ENCODE data around the gene ZC3H7B. TPM values are rescaled to one million over a fixed set of nuclear protein-coding genes. Genes with fewer than 3 reads are reported as not detected.
"Not testable (repeated sequence)": the region's sequence is repeated elsewhere in the genome, so short reads cannot be mapped to it uniquely, and the experiment has no call there.

Gene ZC3H7B
- total and polyA plus RNA-seq, 7 donors, result 13.2 to 43.3 (median 24.3) TPM

DNA sequence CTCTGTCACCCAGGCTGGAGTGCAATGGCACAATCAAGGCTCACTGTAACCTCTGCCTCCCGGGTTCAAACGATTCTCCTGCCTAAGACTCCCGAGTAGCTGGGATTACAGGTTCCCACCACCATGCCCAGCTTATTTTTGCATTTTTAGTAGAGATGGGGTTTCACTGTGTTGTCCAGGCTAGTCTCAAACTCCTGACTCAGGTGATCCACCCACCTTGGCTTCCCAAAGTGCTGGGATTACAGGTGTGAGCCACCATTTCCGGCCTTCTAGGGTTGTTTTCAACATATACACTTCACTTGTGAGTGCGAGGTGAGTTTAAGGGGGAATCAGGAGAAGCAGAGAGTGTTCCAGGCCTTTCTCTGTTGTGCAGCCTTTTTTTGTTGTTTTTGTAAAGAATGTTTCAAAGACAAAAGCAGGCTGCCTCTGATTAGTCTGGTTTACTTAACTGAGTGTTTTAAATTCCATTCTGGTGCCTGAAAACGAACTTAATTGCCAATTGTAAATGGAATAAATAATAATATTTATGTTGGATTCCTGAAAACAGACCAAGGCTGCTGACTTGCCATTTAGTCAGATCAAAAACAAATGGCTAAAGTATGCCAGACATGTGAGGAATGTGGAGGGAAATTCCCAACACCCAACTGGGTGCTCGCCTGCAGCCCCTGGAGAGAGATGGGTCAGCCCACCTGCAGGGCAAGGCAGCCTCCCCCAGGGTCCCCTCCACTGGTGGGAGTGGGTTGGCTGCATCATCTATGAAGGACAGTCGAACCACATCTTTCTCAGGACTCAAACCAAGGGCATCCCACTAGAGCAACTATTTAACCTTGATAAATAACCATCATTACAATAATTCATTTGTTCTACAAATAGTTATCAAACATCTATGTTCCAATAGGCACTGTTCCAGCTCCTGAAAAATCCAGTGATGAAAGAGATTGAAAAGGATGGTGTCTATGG, 10.8 kb upstream of the ZC3H7B start:
- Histone ChIP-seq H3K36me3 (no peaks in the 10 kb centered on the region), H3K27ac (peak overlapping the region in 1 of 4 donors; percentile 55)
- WGBS, 2 donors, result 81 to 82% methylated on average over 8 of the region's 8 CpGs

DNA sequence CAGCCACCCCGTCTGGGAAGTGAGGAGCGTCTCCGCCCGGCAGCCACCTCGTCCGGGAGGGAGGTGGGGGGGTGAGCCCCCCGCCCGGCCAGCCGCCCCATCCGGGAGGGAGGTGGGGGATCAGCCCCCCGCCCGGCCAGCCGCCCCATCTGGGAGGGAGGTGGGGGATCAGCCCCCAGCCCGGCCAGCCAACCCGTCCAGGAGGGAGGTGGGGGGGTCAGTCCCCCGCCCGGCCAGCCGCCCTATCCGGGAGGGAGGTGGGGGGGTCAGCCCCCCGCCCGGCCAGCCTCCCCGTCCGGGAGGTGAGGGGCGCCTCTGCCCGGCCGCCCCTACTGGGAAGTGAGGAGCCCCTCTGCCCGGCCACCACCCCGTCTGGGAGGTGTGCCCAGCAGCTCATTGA, 6.5 kb upstream of the ZC3H7B start:
- H3K27ac ChIP-seq; H3K36me3 ChIP-seq; DNase-seq; intact Hi-C loops (cut with DNase I); H3K9me3 ChIP-seq; H3K4me3 ChIP-seq; H3K27me3 ChIP-seq: not testable (repeated sequence)
- H3K4me1 ChIP-seq, result peaks cover 0 to 10% (median 0%) of the 10 kb centered on the region in 4 donors
- WGBS, 2 donors, result 85 to 88% methylated on average over 18 to 22 of the region's 28 CpGs

More for the DNA sequence above, 10.8 kb upstream of the ZC3H7B start:
- intact Hi-C loops (cut with DNase I), result no loop called here
- TF ChIP-seq POLR2AphosphoS5 (IDR thresholded peaks at IDR 0.05), result no peak
- TF ChIP-seq, protein P1, sequence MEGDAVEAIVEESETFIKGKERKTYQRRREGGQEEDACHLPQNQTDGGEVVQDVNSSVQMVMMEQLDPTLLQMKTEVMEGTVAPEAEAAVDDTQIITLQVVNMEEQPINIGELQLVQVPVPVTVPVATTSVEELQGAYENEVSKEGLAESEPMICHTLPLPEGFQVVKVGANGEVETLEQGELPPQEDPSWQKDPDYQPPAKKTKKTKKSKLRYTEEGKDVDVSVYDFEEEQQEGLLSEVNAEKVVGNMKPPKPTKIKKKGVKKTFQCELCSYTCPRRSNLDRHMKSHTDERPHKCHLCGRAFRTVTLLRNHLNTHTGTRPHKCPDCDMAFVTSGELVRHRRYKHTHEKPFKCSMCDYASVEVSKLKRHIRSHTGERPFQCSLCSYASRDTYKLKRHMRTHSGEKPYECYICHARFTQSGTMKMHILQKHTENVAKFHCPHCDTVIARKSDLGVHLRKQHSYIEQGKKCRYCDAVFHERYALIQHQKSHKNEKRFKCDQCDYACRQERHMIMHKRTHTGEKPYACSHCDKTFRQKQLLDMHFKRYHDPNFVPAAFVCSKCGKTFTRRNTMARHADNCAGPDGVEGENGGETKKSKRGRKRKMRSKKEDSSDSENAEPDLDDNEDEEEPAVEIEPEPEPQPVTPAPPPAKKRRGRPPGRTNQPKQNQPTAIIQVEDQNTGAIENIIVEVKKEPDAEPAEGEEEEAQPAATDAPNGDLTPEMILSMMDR (IDR thresholded peaks at IDR 0.05), result no peak
- no peak for TF ChIP-seq POLR2A (IDR thresholded peaks at IDR 0.05)
- TF ChIP-seq EP300 (IDR thresholded peaks at IDR 0.05), result no peak
- Histone ChIP-seq H3K27me3 (no peaks in the 10 kb centered on the region), H3K4me3 (no peak overlapping the region), H3K4me1 (peaks cover 0 to 18% (median 4%) of the 10 kb centered on the region in 4 donors), H3K9me3 (no peaks in the 10 kb centered on the region)
- DNase-seq, result no peak

DNA sequence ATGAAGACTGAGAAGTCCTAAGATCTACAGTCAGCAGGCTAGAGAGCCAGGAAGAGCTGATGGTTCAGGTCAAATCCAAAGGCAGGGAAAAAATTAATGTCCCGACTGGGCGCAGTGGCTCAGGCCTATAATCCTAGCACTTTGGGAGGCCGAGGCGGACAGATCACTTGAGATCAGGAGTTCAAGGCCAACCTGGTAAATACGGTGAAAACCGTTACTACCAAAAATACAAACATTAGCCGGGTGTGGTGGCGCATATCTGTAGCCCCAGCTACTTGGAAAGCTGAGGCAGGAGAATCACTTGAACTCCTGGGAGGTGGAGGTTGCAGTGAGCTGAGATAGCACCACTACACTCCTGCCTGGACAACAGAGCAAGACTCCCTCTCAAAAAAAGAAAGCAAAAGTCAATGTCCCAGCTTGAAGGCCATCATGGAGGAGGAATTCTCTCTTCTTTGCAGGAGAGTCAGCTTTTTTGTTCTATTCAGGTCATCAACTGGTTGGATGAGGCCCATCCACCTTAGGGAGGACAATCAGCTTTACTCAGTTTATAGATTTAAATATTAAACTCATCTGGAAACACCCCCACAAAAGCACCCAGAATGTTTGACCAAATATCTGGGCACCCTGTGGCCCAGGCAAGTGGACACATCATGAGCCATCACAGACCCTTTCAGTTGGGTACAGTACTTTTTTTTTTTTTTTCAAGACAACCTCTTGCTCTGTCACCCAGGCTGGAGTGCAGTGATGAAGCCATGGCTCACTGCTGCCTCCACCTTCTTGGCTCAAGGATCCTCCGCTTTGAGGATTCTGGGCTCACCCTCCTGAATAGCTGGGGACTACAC, 4.3 kb upstream of the ZC3H7B start:
- intact Hi-C loops (cut with DNase I), result no loop called here
- Histone ChIP-seq H3K4me3 (no peak overlapping the region), H3K36me3 (no peaks in the 10 kb centered on the region), H3K27me3 (no peaks in the 10 kb centered on the region), H3K4me1 (peaks cover 0 to 8% (median 7%) of the 10 kb centered on the region in 4 donors), H3K9me3 (no peaks in the 10 kb centered on the region), H3K27ac (no peak overlapping the region)
- no peak for TF ChIP-seq POLR2AphosphoS5 (IDR thresholded peaks at IDR 0.05)
- no peak for TF ChIP-seq POLR2A (IDR thresholded peaks at IDR 0.05)
- TF ChIP-seq, protein P1 (IDR thresholded peaks at IDR 0.05), result no peak
- TF ChIP-seq EP300 (IDR thresholded peaks at IDR 0.05), result no peak
- 88 to 89% methylated on average over 9 of the region's 9 CpGs for WGBS, 2 donors
- no peak for DNase-seq

DNA sequence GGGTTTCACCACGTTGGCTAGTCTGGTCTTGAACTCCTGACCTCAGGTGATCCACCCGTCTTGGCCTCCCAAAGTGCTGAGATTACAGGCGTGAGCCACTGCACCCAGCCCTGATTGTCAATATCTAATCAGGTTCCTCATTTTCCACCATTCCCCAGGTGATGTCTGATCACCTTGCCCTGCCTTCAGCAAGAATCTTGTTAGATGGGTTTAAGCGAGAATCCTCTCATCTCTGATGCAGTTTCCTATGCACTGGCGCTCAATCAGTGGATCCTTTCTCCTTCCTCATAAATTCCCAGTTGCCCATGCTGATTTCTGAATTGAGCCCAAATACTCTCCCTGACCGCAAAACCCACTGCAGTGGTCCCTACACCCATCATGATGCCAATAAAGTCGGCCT, 664 bp upstream of the ZC3H7B start:
- intact Hi-C loops (cut with DNase I), result loop anchor here (5.0 kb wide), 3 partner anchors 67 to 322 kb away; partner anchors contain the start of genes DESI1 and XRCC6
- TF ChIP-seq, protein P1 (IDR thresholded peaks at IDR 0.05), result no peak
- TF ChIP-seq POLR2A (IDR thresholded peaks at IDR 0.05) (no peak), POLR2AphosphoS5 (IDR thresholded peaks at IDR 0.05) (no peak), EP300 (IDR thresholded peaks at IDR 0.05) (no peak)
- Histone ChIP-seq H3K27me3 (no peaks in the 10 kb centered on the region), H3K4me1 (peaks cover 0 to 29% (median 26%) of the 10 kb centered on the region in 4 donors), H3K4me3 (peak overlapping the region in 3 of 4 donors; percentile 94 to 99 (median 96)), H3K27ac (peak overlapping the region; percentile 81 to 92 (median 88)), H3K36me3 (no peaks in the 10 kb centered on the region), H3K9me3 (no peaks in the 10 kb centered on the region)
- DNase-seq, result no peak
- 22 to 48% methylated on average over 7 of the region's 7 CpGs for WGBS, 2 donors
